ENCODE data around the gene MEIS1. TPM values are rescaled to one million over a fixed set of nuclear protein-coding genes. Genes with fewer than 3 reads are reported as not detected.

MEIS1 gene
- total and polyA plus RNA-seq, 2 donors (not counting 3 experiments of a cell fraction or from before 2014, with no cell fraction given), result 10.0 to 26.5 TPM

- dilution Hi-C loops (cut with MboI; ENCODE audit: extremely low pct_ligation_motif_present, low sequenced_read_pairs) (no loop called here), intact Hi-C loops (cut with micrococcal nuclease) (no loop called here)
- H3K4me3 ChIP-seq (replicated peaks in 1 of 3; ENCODE audit: insufficient read depth in 1 of 3, low read depth in 1 of 3, low read length in 3 of 3), result no peak overlapping the region
- DNase-seq (ENCODE audit: low read depth, low spot score) (no peak), FAIRE-seq (no peak)
- no peaks in the 10 kb centered on the region for H3K9me3 ChIP-seq (replicated peaks; ENCODE audit: control insufficient read depth, insufficient read depth, low read length)
- no peak overlapping the region for H3K4me2 ChIP-seq (ENCODE audit: insufficient read depth, low read length)
- H3K79me2 ChIP-seq (ENCODE audit: control insufficient read depth, insufficient read depth, low read length), result no peaks in the 10 kb centered on the region
- ChIA-PET POLR2A (interaction anchor here (0.9 kb wide), 1 partner anchor 133 kb away, joined by 3 read pairs; the partner anchor contains the start of gene MEIS1), CTCF (interaction anchor here (1.1 to 1.2 kb wide), 2 partner anchors 9 to 128 kb away, joined by 3 to 4 read pairs; no protein-coding TSS in a partner anchor)
- no peak overlapping the region for H3K9ac ChIP-seq (replicated peaks; ENCODE audit: extremely low read depth, insufficient read depth, low read length)
- no peaks in the 10 kb centered on the region for H3K9me1 ChIP-seq (replicated peaks; ENCODE audit: control insufficient read depth, extremely low read depth, insufficient read depth, low read length)
- BruUV-seq (replicated peaks), result no TSS peak
- no peaks in the 10 kb centered on the region for H3K36me3 ChIP-seq (ENCODE audit: control insufficient read depth in 2 of 2, extremely low read depth in 1 of 2, insufficient read depth in 2 of 2, low read length in 2 of 2)
- H4K20me1 ChIP-seq (replicated peaks; ENCODE audit: control insufficient read depth, extremely low read depth, insufficient read depth, low read length), result no peaks in the 10 kb centered on the region
- H3K4me1 ChIP-seq (ENCODE audit: control insufficient read depth, extremely low read depth, insufficient read depth, low read length), result peaks cover 7% of the 10 kb centered on the region
- no peak overlapping the region for H2AFZ ChIP-seq (ENCODE audit: low read depth, low read length)
- no peaks in the 10 kb centered on the region for H3K27me3 ChIP-seq (ENCODE audit: control insufficient read depth in 2 of 2, insufficient read depth in 2 of 2, low read length in 2 of 2)
- TF ChIP-seq JUN (IDR thresholded peaks at IDR 0.05; ENCODE audit: borderline replicate concordance, insufficient read depth, insufficient read length, low read depth) (no peak), FOS (IDR thresholded peaks at IDR 0.05; ENCODE audit: borderline replicate concordance, insufficient read depth, low read length) (no peak), MAX (IDR thresholded peaks at IDR 0.05; ENCODE audit: insufficient read depth, insufficient read length) (no peak), POLR2A (IDR thresholded peaks at IDR 0.05; ENCODE audit: low read depth, low read length) (no peak), POLR2AphosphoS5 (IDR thresholded peaks at IDR 0.05; ENCODE audit: insufficient read depth, low read depth, low read length) (no peak), MYC (IDR thresholded peaks at IDR 0.05; ENCODE audit: low read depth, low read length) (no peak), EZH2 (IDR thresholded peaks at IDR 0.05; ENCODE audit: borderline replicate concordance, low read depth, low read length, severe bottlenecking) (no peak), GATA2 (IDR thresholded peaks at IDR 0.05; ENCODE audit: insufficient read depth, insufficient read length, low read depth, low read length) (no peak)
- TF ChIP-seq, protein P1, sequence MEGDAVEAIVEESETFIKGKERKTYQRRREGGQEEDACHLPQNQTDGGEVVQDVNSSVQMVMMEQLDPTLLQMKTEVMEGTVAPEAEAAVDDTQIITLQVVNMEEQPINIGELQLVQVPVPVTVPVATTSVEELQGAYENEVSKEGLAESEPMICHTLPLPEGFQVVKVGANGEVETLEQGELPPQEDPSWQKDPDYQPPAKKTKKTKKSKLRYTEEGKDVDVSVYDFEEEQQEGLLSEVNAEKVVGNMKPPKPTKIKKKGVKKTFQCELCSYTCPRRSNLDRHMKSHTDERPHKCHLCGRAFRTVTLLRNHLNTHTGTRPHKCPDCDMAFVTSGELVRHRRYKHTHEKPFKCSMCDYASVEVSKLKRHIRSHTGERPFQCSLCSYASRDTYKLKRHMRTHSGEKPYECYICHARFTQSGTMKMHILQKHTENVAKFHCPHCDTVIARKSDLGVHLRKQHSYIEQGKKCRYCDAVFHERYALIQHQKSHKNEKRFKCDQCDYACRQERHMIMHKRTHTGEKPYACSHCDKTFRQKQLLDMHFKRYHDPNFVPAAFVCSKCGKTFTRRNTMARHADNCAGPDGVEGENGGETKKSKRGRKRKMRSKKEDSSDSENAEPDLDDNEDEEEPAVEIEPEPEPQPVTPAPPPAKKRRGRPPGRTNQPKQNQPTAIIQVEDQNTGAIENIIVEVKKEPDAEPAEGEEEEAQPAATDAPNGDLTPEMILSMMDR (IDR thresholded peaks at IDR 0.05; ENCODE audit: extremely low read depth in 1 of 2, insufficient read depth in 1 of 2, low read depth in 1 of 2, low read length in 2 of 2), result no peak
- H3K27ac ChIP-seq (ENCODE audit: insufficient read depth, low read depth, low read length), result no peak overlapping the region
Observed at GRCh38 chr2:66567729-66568128, 132.8 kb downstream of the MEIS1 start.

Measured in endothelial cell of umbilical vein (primary cell).